ENCODE data around the gene HIF3A.
A peak's percentile ranks its signal among the peaks of the same experiment; 100 is the strongest.

Gene HIF3A

DNA sequence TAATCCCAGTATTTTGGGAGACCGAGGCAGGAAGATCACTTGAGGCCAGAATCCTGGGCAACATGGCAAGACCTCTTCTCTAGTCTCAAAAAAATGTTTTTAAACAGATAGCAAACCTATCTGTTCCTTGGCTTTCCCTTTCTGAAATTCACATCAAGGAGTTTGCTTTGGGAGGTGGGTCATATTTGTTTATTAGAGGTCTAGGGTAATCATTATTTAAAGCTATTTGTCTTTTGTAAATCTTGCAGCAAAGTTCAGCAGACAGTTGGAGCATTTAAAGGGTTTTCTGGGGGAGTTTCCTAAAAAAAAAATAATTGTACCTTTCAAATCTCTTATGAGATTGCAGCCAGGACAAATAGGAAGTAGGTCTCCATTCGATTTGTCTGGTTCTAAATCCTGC, 67.5 kb downstream of the HIF3A start:
- no peaks in the 10 kb centered on the region for H3K27me3 ChIP-seq (ENCODE audit: insufficient read depth, low read length)
- H3K9ac ChIP-seq (ENCODE audit: low read depth, low read length), result no peak overlapping the region
- peaks cover 69% of the 10 kb centered on the region for H3K36me3 ChIP-seq (ENCODE audit: insufficient read depth, low read length)
- H3K4me3 ChIP-seq (ENCODE audit: low read length), result no peak overlapping the region
- H3K4me1 ChIP-seq (ENCODE audit: insufficient read depth, low read length), result no peaks in the 10 kb centered on the region
- H3K27ac ChIP-seq (ENCODE audit: low read depth, low read length), result no peak overlapping the region
- no peaks in the 10 kb centered on the region for H3K9me3 ChIP-seq (ENCODE audit: insufficient read depth, low read depth, low read length)
- WGBS, result over 99% methylated on average over 2 of the region's 2 CpGs

DNA sequence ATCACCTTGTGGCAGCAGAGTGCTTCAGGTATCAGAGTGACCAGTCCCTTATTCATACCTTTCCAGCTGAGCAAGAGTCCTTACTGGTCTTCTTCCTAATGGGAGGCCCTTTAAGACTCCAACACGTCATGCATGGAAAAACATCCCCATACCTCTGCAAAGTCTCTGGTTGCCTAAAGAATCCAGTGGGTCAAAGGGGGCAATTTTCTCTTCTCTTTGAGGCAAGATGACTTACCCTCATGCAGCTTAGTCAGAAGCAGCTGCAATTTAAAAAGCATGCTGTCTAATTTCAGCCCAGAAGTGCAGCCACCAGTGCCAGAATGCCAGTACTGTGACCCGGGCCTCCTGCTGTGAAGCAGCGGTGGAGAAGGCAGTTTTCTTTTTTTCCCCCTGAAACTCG, 68.7 kb downstream of the HIF3A start:
- Histone ChIP-seq H3K4me3 (ENCODE audit: low read length) (no peak overlapping the region), H3K36me3 (ENCODE audit: insufficient read depth, low read length) (peaks cover 67% of the 10 kb centered on the region), H3K27me3 (ENCODE audit: insufficient read depth, low read length) (no peaks in the 10 kb centered on the region), H3K27ac (ENCODE audit: low read depth, low read length) (no peak overlapping the region), H3K9ac (ENCODE audit: low read depth, low read length) (no peak overlapping the region), H3K9me3 (ENCODE audit: insufficient read depth, low read depth, low read length) (no peaks in the 10 kb centered on the region), H3K4me1 (ENCODE audit: insufficient read depth, low read length) (no peaks in the 10 kb centered on the region)
- 85% methylated on average over 4 of the region's 4 CpGs for WGBS

DNA sequence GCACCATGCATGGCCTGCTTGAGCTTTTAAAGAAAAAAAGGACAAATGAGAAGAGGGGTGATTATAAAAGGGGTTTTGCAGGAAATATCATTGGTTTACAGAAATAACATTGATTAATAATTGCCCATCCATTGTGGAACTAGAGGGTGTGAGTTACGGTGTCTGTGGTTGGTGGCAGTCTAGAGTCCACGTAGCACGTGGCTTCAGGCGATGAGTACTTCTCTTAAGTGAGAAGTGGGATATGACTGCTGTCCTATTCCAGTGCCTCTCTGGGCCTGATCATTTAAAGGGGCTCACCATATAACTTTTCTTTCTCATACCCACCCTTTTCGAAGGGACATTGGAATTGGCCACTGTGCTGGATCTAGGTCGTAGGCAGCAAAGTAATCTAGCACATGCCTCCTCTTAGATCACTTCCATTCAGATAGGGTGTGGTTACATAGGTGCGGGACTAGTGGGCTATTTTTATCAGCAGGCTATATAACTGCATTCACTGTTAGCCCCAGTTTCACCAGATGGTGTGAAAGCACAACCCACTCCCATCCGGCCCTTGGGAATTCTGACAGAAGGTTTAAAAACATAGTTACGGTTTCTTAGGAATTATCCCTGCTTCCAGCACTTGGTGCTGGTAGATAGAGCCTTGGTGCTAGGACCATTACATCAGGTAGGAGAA, 69.9 kb downstream of the HIF3A start:
- H3K27me3 ChIP-seq (ENCODE audit: insufficient read depth, low read length), result no peaks in the 10 kb centered on the region
- WGBS, result 93% methylated on average over 9 of the region's 9 CpGs
- peaks cover 64% of the 10 kb centered on the region for H3K36me3 ChIP-seq (ENCODE audit: insufficient read depth, low read length)

DNA sequence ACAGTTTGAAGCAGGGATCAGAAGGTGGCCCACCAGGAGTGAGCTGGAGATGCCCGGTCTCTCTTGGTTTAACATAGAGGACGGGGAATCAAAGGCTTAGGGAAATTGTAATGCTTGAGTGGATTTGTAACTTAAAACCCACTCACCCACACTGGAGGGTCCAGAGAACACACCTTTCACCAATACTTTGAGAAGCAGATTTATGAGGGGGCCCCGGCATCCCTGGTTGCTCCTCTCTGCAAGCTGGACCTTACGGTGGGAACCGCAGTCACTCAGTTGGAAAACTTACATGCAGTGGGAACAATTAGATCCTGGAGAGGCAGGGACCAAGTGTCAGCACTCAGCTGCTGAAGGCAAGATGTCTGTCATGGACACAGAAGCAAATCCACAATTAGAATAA, 70.6 kb downstream of the HIF3A start:
- WGBS, result 96% methylated on average over 4 of the region's 5 CpGs
- Histone ChIP-seq H3K36me3 (ENCODE audit: insufficient read depth, low read length) (peaks cover 58% of the 10 kb centered on the region), H3K4me1 (ENCODE audit: insufficient read depth, low read length) (peaks cover 10% of the 10 kb centered on the region), H3K4me3 (ENCODE audit: low read length) (no peak overlapping the region), H3K27me3 (ENCODE audit: insufficient read depth, low read length) (no peaks in the 10 kb centered on the region), H3K27ac (ENCODE audit: low read depth, low read length) (no peak overlapping the region), H3K9ac (ENCODE audit: low read depth, low read length) (no peak overlapping the region), H3K9me3 (ENCODE audit: insufficient read depth, low read depth, low read length) (no peaks in the 10 kb centered on the region)

More for the DNA sequence above, 69.9 kb downstream of the HIF3A start:
- H3K4me3 ChIP-seq (ENCODE audit: low read length), result no peak overlapping the region
- H3K4me1 ChIP-seq (ENCODE audit: insufficient read depth, low read length), result peaks cover 3% of the 10 kb centered on the region
- no peaks in the 10 kb centered on the region for H3K9me3 ChIP-seq (ENCODE audit: insufficient read depth, low read depth, low read length)
- no peak overlapping the region for H3K27ac ChIP-seq (ENCODE audit: low read depth, low read length)
- no peak overlapping the region for H3K9ac ChIP-seq (ENCODE audit: low read depth, low read length)

- no peaks in the 10 kb centered on the region for H3K9me3 ChIP-seq (ENCODE audit: insufficient read depth, low read depth, low read length)
- H3K27ac ChIP-seq (ENCODE audit: low read depth, low read length), result no peak overlapping the region
- H3K4me1 ChIP-seq (ENCODE audit: insufficient read depth, low read length), result peaks cover 17% of the 10 kb centered on the region
- no peaks in the 10 kb centered on the region for H3K27me3 ChIP-seq (ENCODE audit: insufficient read depth, low read length)
- H3K36me3 ChIP-seq (ENCODE audit: insufficient read depth, low read length), result peaks cover 57% of the 10 kb centered on the region
- H3K9ac ChIP-seq (ENCODE audit: low read depth, low read length), result no peak overlapping the region
- H3K4me3 ChIP-seq (ENCODE audit: low read length), result no peak overlapping the region
- 94% methylated on average over 7 of the region's 7 CpGs for WGBS
These were observed 71.3 kb downstream of the HIF3A start for GRCh38 chr19:46368116-46368515.

- no peak overlapping the region for H3K4me3 ChIP-seq (ENCODE audit: low read length)
- H3K27ac ChIP-seq (ENCODE audit: low read depth, low read length), result no peak overlapping the region
- 98% methylated on average over 7 of the region's 7 CpGs for WGBS
- peaks cover 42% of the 10 kb centered on the region for H3K36me3 ChIP-seq (ENCODE audit: insufficient read depth, low read length)
- no peaks in the 10 kb centered on the region for H3K9me3 ChIP-seq (ENCODE audit: insufficient read depth, low read depth, low read length)
- H3K27me3 ChIP-seq (ENCODE audit: insufficient read depth, low read length), result no peaks in the 10 kb centered on the region
- no peak overlapping the region for H3K9ac ChIP-seq (ENCODE audit: low read depth, low read length)
- peaks cover 30% of the 10 kb centered on the region for H3K4me1 ChIP-seq (ENCODE audit: insufficient read depth, low read length)
These were observed 73.0 kb downstream of the HIF3A start for GRCh38 chr19:46369817-46370216.

GRCh38 chr19:46371371-46371901, 74.6 kb downstream of the HIF3A start:
- WGBS, result 86% methylated on average over 10 of the region's 10 CpGs
- H3K4me3 ChIP-seq (ENCODE audit: low read length), result no peak overlapping the region
- H3K36me3 ChIP-seq (ENCODE audit: insufficient read depth, low read length), result peaks cover 44% of the 10 kb centered on the region
- H3K9ac ChIP-seq (ENCODE audit: low read depth, low read length), result no peak overlapping the region
- H3K9me3 ChIP-seq (ENCODE audit: insufficient read depth, low read depth, low read length), result no peaks in the 10 kb centered on the region
- H3K27me3 ChIP-seq (ENCODE audit: insufficient read depth, low read length), result no peaks in the 10 kb centered on the region
- H3K27ac ChIP-seq (ENCODE audit: low read depth, low read length), result peak overlapping the region; percentile 66; the same call in 1 of the 2 replicates
- peaks cover 30% of the 10 kb centered on the region for H3K4me1 ChIP-seq (ENCODE audit: insufficient read depth, low read length)

GRCh38 chr19:46372901-46373490, 76.2 kb downstream of the HIF3A start:
- H3K4me1 ChIP-seq (ENCODE audit: insufficient read depth, low read length), result peaks cover 30% of the 10 kb centered on the region
- peak overlapping the region; percentile 15; the same call in 1 of the 2 replicates for H3K4me3 ChIP-seq (ENCODE audit: low read length)
- H3K9me3 ChIP-seq (ENCODE audit: insufficient read depth, low read depth, low read length), result no peaks in the 10 kb centered on the region
- H3K27ac ChIP-seq (ENCODE audit: low read depth, low read length), result peak overlapping the region; percentile 98
- peak overlapping the region; percentile 51 for H3K9ac ChIP-seq (ENCODE audit: low read depth, low read length)
- WGBS, result 40% methylated on average over 11 of the region's 11 CpGs
- no peaks in the 10 kb centered on the region for H3K27me3 ChIP-seq (ENCODE audit: insufficient read depth, low read length)
- H3K36me3 ChIP-seq (ENCODE audit: insufficient read depth, low read length), result peaks cover 45% of the 10 kb centered on the region

- H3K4me1 ChIP-seq (ENCODE audit: insufficient read depth, low read length), result peaks cover 30% of the 10 kb centered on the region
- 27% methylated on average over 17 of the region's 17 CpGs for WGBS
- H3K9me3 ChIP-seq (ENCODE audit: insufficient read depth, low read depth, low read length), result no peaks in the 10 kb centered on the region
- H3K27ac ChIP-seq (ENCODE audit: low read depth, low read length), result peak overlapping the region; percentile 98
- peak overlapping the region; percentile 29; the same call in 1 of the 2 replicates for H3K4me3 ChIP-seq (ENCODE audit: low read length)
- no peaks in the 10 kb centered on the region for H3K27me3 ChIP-seq (ENCODE audit: insufficient read depth, low read length)
- H3K9ac ChIP-seq (ENCODE audit: low read depth, low read length), result peak overlapping the region; percentile 71
- peaks cover 46% of the 10 kb centered on the region for H3K36me3 ChIP-seq (ENCODE audit: insufficient read depth, low read length)
These were observed 76.9 kb downstream of the HIF3A start for GRCh38 chr19:46373491-46374359.

DNA sequence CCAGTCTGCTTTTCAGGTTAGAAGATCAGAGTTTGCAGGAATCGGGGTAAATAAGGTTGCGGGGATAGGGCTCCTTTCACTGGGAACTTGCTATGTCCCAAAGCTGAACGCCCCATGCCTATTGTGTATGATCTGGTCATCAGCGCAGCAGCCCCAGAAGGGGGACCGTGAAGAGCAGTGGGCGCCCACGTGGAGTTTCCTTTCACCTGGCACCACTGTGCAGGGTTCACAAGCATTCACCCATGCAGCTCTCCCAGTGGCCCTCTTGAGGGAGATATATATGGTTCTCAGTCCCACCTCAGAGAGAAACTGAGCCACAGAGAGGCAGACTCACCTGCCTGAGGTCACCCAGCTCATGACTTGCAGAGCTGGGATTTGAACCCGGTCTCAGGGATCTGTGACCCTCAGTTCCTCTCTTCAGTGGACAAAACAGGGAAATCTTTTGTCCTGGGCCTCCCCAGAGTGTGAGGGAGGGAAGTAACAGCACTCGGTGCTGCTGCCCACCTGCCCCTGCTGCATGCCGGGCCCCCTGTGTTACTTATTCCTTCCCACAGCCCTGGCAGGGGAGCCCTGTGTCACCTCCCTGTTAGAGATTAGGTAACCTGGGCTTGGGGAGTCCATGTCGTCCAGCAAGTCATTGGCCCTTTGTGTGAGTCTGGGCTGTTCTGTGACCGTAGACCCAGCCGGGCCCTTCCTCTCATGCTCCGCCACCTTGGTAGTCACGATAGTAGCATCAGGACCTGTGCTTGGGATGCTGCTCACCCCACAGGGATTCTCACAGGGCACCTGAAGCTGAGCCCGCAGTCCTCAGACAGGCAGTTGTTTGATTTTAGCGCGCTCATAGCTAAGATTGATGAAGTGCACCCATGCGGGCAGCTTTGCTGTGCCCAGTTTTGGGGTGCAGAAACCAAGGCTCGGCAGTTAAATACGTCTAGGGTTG, 78.0 kb downstream of the HIF3A start:
- no peaks in the 10 kb centered on the region for H3K27me3 ChIP-seq (ENCODE audit: insufficient read depth, low read length)
- no peaks in the 10 kb centered on the region for H3K9me3 ChIP-seq (ENCODE audit: insufficient read depth, low read depth, low read length)
- H3K36me3 ChIP-seq (ENCODE audit: insufficient read depth, low read length), result peaks cover 52% of the 10 kb centered on the region
- 89% methylated on average over 21 of the region's 21 CpGs for WGBS
- H3K9ac ChIP-seq (ENCODE audit: low read depth, low read length), result peak overlapping the region; percentile 71
- H3K4me1 ChIP-seq (ENCODE audit: insufficient read depth, low read length), result peaks cover 30% of the 10 kb centered on the region
- H3K4me3 ChIP-seq (ENCODE audit: low read length), result no peak overlapping the region
- peak overlapping the region; percentile 98 for H3K27ac ChIP-seq (ENCODE audit: low read depth, low read length)
